ENCODE data around the gene FLT1. TPM values are rescaled to one million over a fixed set of nuclear protein-coding genes. Genes with fewer than 3 reads are reported as not detected.
A peak's percentile ranks its signal among the peaks of the same experiment; 100 is the strongest.

The FLT1 gene
- total RNA-seq, 2 experiments from 2014 or later: 7.7 to 8.2 TPM

DNA sequence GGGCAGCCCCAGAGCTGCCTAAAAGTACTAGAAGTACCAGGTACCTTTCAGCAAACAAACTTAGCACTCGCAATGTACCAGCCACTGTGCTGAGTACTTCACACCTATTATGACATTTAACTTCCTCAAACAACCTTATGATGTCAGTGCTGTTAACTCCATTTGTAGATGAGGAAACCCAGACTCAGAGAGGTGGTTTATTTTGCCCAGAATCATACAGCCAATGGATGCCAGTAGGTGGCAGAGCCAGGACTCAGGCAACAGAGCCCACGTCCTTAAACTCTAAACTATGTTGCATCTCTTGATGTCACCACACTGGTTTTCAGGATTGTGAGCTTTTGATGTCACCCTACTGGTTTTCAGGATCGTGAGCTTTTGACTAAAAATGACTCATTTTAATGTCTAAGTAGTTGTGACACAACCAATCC is 78.9 kb downstream of the FLT1 start:
- H3K27me3 Mint-ChIP-seq: no peaks in the 10 kb centered on the region
- H3K4me1 Mint-ChIP-seq (ENCODE audit: low read depth): peaks cover 5% of the 10 kb centered on the region
- no peak overlapping the region for H3K4me3 Mint-ChIP-seq
- H3K27ac Mint-ChIP-seq: no peak overlapping the region
- intact Hi-C loops (cut with micrococcal nuclease): no loop called here
- TF ChIP-seq, protein P1, sequence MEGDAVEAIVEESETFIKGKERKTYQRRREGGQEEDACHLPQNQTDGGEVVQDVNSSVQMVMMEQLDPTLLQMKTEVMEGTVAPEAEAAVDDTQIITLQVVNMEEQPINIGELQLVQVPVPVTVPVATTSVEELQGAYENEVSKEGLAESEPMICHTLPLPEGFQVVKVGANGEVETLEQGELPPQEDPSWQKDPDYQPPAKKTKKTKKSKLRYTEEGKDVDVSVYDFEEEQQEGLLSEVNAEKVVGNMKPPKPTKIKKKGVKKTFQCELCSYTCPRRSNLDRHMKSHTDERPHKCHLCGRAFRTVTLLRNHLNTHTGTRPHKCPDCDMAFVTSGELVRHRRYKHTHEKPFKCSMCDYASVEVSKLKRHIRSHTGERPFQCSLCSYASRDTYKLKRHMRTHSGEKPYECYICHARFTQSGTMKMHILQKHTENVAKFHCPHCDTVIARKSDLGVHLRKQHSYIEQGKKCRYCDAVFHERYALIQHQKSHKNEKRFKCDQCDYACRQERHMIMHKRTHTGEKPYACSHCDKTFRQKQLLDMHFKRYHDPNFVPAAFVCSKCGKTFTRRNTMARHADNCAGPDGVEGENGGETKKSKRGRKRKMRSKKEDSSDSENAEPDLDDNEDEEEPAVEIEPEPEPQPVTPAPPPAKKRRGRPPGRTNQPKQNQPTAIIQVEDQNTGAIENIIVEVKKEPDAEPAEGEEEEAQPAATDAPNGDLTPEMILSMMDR (IDR thresholded peaks at IDR 0.05): no peak
- no peaks in the 10 kb centered on the region for H3K36me3 Mint-ChIP-seq (ENCODE audit: low read depth)
- H3K9me3 Mint-ChIP-seq: no peaks in the 10 kb centered on the region
- ChIA-PET CTCF (no interaction called here), POLR2A (no interaction called here)
- ATAC-seq (peak; percentile 64), DNase-seq (peak; percentile 4)

DNA sequence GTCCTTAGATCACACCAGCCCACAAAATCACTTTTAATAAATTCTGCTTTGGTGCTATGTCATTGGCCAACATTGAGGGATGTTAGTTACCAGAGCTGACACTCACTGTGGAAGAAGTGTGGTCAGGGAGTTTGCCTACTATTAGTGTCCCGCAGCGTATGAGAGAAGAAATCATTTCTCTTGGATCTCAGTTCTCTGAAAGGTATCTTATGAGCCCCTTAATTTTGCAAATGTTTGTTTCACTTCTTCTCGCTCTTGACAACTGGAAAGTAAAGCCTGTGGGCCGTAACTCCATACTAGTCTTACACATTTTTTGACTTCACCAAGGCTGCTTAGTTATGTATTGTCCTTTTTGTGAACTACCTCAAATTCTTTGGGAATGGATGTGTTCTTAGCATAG is 80.9 kb downstream of the FLT1 start:
- Mint-ChIP-seq H3K36me3 (ENCODE audit: low read depth) (no peaks in the 10 kb centered on the region), H3K4me3 (no peak overlapping the region), H3K27me3 (no peaks in the 10 kb centered on the region), H3K9me3 (no peaks in the 10 kb centered on the region), H3K27ac (no peak overlapping the region), H3K4me1 (ENCODE audit: low read depth) (peaks cover 11% of the 10 kb centered on the region)
- ATAC-seq (no peak), DNase-seq (no peak)
- ChIA-PET POLR2A (no interaction called here), CTCF (interaction anchor here (1.3 kb wide), 1 partner anchor 27 kb away, joined by 3 read pairs; no protein-coding TSS in a partner anchor)
- TF ChIP-seq, protein P1 (IDR thresholded peaks at IDR 0.05): no peak
- intact Hi-C loops (cut with micrococcal nuclease): no loop called here

DNA sequence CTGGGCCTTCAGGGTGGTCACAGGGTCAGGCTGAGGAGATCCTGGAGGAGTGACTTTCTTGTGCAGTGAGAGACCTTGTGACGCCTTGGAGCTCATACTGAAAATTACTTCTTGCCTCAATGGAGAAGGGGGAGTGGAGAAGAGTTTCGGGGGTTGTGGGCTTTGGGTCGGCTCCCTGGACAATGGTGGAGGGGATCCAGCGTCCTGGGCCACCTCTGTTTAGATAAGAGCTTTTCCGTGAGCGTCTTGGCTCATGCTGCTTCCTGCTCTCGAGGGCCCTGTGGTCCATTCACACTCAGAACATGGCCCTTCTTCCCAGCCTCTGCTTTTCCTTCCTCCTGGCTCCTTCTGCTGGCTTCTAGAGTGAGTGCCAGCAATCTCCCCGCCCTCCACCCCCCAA is 81.9 kb downstream of the FLT1 start:
- Mint-ChIP-seq H3K4me1 (ENCODE audit: low read depth) (peaks cover 21% of the 10 kb centered on the region), H3K36me3 (ENCODE audit: low read depth) (no peaks in the 10 kb centered on the region), H3K4me3 (no peak overlapping the region), H3K27ac (no peak overlapping the region), H3K27me3 (no peaks in the 10 kb centered on the region), H3K9me3 (no peaks in the 10 kb centered on the region)
- ChIA-PET CTCF (no interaction called here), POLR2A (no interaction called here)
- intact Hi-C loops (cut with micrococcal nuclease): no loop called here
- TF ChIP-seq, protein P1 (IDR thresholded peaks at IDR 0.05): no peak
- DNase-seq (no peak), ATAC-seq (no peak)

DNA sequence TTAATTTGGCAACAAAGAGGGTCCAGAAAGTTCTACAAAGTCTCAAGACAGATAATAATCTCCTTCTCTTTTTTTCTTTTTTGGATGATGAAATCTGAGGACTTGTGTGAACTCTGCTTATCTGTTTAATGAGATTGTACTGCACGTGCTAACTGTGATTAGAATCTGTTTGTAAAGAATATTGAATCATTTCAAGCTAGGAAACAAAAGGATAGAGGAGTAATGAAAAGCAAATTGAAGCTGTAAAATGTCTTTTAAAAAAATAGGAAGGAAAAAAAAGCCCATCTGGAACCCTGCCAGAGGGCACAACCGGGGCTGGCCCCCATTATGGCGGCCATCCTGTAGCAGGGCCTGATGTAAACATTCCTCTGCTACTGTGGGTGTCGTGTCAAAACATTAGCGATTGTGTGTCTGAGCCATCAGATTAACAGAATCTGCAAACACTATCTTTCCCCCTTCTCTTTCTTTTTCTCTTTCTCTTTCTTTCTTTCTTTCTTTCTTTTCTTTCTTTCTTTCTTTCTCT is 83.0 kb downstream of the FLT1 start:
- Mint-ChIP-seq H3K27ac (no peak overlapping the region), H3K4me3 (no peak overlapping the region), H3K4me1 (ENCODE audit: low read depth) (peaks cover 23% of the 10 kb centered on the region), H3K9me3 (no peaks in the 10 kb centered on the region), H3K36me3 (ENCODE audit: low read depth) (no peaks in the 10 kb centered on the region), H3K27me3 (no peaks in the 10 kb centered on the region)
- no peak for DNase-seq
- ChIA-PET CTCF (interaction anchor here (0.7 kb wide), 1 partner anchor 16 kb away, joined by 5 read pairs; no protein-coding TSS in a partner anchor), POLR2A (no interaction called here)
- intact Hi-C loops (cut with micrococcal nuclease): no loop called here
- TF ChIP-seq, protein P1 (IDR thresholded peaks at IDR 0.05): no peak
- no peak for ATAC-seq

DNA sequence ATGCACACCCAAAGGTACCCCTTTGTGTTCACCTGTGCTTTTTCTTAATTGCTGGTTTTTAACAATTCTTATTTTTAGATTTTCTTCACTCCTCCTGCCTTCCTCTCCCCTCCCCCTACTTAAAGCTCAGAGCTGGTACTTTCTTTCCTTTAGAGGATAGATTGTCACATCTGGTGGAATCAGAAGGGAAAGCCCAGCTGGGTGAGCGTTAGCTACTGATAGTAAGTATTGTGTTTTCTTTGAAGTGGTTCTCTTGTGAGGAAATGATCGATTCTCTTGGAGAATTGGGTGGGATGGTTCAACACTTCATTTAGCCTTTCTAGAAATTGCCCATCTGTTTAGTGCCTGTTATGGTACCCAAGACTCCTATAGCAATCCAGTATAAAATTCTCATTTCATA is 84.8 kb downstream of the FLT1 start:
- no peaks in the 10 kb centered on the region for H3K27me3 Mint-ChIP-seq
- intact Hi-C loops (cut with micrococcal nuclease): no loop called here
- POLR2A ChIA-PET: no interaction called here
- ATAC-seq (no peak), DNase-seq (no peak)
- H3K36me3 Mint-ChIP-seq (ENCODE audit: low read depth): no peaks in the 10 kb centered on the region
- H3K27ac Mint-ChIP-seq: no peak overlapping the region
- CTCF ChIA-PET: interaction anchor here (1.0 to 1.3 kb wide), 3 partner anchors 10 to 221 kb away, joined by 3 to 5 read pairs (median 4); no protein-coding TSS in a partner anchor
- TF ChIP-seq, protein P1 (IDR thresholded peaks at IDR 0.05): no peak
- H3K9me3 Mint-ChIP-seq: no peaks in the 10 kb centered on the region
- H3K4me3 Mint-ChIP-seq: no peak overlapping the region
- H3K4me1 Mint-ChIP-seq (ENCODE audit: low read depth): peaks cover 18% of the 10 kb centered on the region
